NK-92 (cell line): ENCODE results near the gene MUL1.

ENCODE experiments used
- DNase-seq: peaks from one replicate; lab custom pipeline; 2025; ENCODE audit not compliant: unreplicated experiment; lab: John Stamatoyannopoulos, UW

MUL1 gene

GRCh38 chr1:20486457-20487235, 21.3 kb downstream of the MUL1 start:
- no peak for DNase-seq

DNA sequence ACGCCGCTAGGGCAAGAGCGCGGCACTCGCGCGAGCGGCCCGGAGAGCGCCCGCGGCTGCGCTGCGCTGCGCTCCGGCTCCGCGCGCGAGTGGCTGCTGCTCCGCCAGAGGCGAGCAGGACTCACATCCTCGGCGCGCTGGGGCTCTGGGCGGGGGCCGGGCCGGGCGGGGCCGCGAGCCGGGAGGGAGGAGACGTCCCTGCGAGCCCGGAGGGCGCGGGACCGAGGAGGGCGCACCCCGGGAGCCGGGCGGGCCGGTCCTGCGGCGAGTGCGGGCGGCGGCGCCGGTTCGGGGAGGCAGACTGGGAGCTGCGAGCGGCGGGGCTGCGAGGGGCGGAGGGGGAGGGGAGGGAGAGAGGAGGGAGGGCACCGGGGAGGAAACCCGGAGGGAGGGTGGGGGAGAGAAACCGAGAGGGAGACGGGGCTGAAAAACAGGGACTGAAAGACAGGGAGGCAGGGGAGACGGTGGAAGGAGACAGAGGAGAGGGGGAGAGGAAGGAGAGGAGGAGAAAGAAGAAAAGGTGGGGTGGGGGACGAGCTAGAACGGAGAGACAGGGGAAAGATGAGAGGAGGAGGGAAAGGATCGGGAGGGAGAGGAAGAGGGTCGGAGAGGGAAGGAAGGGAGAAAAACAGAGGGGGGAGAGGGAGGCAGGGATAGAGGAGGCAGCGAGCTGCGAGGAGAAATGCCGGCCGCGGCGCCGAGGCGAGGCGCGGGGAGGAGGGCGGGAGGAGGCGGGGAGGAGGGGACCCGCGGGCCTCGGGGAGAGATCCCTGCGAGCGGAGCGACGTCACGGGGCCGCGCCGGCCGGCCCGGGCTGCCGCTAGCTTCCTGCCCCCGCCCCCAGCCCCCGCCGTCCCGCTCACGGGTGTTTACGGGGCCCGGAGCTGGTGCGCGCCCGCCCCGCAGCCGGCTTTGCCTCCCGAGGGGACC, 22.2 kb downstream of the MUL1 start, which contains the start of gene CAMK2N1:
CAMK2N1 (minus strand) TSS at position 684 of the 930 bp plus-strand sequence. CDS start 831 bp downstream, outside the sequence.
- no peak for DNase-seq

DNA sequence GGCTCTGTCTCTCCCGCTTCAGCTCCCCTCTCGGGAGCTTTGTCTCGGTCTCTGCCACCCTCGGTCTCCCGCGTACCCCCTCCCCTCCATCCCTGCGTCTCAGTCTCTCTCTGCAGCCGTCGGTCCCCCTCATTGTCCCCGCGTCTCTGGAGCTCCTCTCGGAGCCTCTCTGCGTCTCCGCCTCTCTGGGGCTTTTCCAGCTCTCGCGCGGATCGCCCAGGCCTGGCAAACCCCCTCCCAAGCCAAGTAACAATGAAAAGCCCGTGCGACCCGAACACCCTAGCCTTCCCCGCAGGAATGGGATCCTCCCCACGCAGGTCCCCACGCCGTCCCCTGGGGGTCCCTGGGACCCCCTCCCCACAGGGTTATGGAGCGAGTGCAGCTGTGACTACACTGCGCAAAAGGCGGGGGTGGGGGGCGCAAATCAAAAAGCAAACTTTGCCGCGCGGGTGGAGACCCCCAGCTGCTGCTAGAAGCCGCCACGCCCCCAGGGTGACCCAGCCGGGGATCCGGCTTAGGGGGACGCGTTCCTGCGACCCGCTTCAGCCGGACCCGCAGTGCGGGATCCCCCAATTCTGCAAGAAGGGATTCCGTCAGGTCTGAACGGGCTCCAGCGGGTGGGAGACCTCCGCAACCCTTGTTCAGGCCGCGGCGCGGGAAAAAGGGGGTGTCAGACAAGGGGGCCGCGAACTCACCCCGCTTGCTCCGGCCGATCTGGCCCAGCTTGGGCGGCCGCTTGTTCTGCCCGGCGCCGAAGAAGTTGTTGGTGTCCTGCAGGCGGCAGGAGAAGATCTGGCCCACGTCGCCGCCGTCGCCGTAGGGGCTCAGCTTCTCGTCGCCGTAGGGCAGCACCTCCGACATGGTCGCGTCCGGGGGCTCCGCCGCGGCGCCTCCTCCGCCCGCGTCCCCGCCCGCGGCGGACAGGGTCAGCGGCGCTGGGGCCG, 23.2 kb downstream of the MUL1 start:
- no peak for DNase-seq

- no peak for DNase-seq
Observed at GRCh38 chr1:20483833-20484518, 24.0 kb downstream of the MUL1 start.

DNA sequence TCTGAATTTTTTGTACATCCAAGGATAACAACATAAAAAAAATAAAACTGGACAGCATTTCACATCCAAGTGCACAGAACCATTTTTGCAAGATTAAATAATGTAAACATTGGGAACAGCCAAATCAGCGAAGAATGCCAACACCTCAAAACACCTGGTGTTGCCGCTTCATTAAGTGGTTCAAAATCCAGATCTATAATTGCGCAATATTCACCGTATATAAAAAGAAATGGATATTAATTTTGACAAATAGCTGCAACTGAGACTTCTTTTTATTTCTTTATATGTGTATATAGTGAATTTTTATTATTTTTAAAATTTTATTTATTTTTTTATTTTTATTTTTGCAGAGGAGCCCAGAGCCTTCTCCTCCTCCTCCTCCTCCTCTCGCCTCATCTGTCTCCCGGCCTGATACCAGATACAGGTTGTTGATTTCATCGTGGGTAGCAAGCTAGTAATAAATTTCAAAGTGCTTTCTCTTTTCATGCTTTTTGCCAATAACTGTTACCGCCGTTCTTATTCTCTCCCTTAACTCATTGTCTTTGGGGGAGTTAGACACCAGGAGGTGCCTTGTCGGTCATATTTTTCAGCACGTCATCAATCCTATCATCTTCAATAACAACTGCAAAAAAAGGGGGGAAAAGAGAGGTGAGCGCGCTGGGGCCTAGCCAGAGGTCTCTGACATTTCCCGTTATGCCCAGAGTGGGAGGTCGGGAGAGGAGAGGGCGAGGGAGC, 24.7 kb downstream of the MUL1 start:
- DNase-seq, result no peak

- DNase-seq, result no peak
Observed at GRCh38 chr1:20481643-20482498, 26.1 kb downstream of the MUL1 start.

- no peak for DNase-seq
Observed at GRCh38 chr1:20480951-20481617, 26.9 kb downstream of the MUL1 start.

- no peak for DNase-seq
Observed at GRCh38 chr1:20480243-20480944, 27.6 kb downstream of the MUL1 start.

GRCh38 chr1:20479840-20480239, 28.1 kb downstream of the MUL1 start:
- DNase-seq, result no peak

DNA sequence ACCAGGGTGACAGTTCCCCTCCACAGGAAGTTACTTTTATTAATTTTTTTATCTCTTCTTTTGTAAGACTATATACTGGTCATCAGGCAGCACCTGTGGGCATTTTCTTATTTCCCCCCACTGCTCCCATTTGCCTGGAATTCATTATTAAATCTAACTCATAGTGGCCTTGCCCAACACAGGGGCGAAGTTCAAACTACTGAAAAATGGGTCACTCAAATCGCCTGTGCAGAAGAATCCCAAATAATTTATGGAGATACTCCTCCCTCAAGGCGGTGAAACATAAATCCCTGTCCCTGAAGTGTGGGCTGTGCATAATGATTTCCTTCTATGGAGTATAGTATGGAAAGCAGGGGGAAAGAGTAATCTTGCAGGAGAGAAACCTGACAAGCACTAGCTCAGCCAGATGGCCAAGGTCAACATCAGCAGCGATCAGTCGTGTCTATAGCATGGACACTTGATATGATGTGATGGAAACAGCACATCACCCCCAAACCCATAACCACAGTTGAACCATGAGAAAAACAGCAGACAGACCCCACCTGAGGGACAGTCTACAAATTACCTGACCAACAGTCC, 29.8 kb downstream of the MUL1 start:
- DNase-seq, result no peak

- no peak for DNase-seq
Observed at GRCh38 chr1:20477348-20478056, 30.4 kb downstream of the MUL1 start.

GRCh38 chr1:20476265-20477038, 31.5 kb downstream of the MUL1 start:
- no peak for DNase-seq

GRCh38 chr1:20474996-20475395, 33.0 kb downstream of the MUL1 start:
- DNase-seq, result no peak

DNA sequence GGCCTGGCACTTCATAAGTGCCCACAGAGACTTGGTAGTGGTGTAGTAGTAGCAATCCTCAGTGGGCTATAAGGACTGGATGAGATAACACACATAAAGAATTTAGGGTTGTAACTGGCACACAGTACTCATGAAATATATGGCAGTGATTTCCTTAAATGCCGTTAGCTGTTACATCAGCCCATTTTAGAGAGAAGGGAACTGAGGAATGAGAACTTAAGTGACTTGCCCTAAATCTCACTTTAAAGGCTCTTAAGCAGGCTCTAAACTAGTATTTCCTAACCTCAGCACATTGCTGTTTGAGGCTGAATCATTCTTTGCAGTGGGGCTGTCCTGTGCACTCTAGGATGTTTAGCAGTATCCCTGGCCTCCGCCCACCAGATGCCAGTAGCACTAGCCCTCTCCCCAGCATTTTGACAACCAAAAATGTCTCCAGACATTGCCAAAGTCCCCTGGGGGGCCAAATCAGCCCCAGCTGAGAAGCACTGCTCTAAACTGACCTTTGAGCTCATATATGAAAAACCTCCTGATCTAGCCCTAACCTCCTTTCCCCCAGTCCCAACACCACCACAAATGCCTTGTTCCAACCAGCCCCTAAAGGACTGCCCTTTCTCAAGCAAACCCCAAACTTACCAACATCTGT, 33.5 kb downstream of the MUL1 start:
- DNase-seq, result no peak

- DNase-seq, result no peak
Observed at GRCh38 chr1:20473894-20474293, 34.1 kb downstream of the MUL1 start.
